Subcutaneous abdominal adipose tissue (tissue), 5 donors: Measurements from ENCODE around the gene SH3PXD2B.
"Not testable (repeated sequence)": the region's sequence is repeated elsewhere in the genome, so short reads cannot be mapped to it uniquely, and the experiment has no call there.

Experiments used
- H3K27ac ChIP-seq: one replicate; pipeline ENCODE4 v1.7.0; 2013; ENCODE audit warnings: low read depth, mild to moderate bottlenecking, inconsistent platforms, low read length, moderate library complexity
- H3K27me3 ChIP-seq, 5 donors: one replicate each; pipeline ENCODE4 v1.7.0; 2013; ENCODE audit warnings: low read length in 5 of 5, inconsistent platforms in 1 of 5; ENCODE audit not compliant: control insufficient read depth in 5 of 5, insufficient read depth in 4 of 5
- H3K36me3 ChIP-seq, 5 donors: one replicate each; pipeline ENCODE4 v1.7.0; 2013; ENCODE audit warnings: low read length in 5 of 5; ENCODE audit not compliant: control insufficient read depth in 5 of 5, insufficient read depth in 5 of 5
- H3K4me1 ChIP-seq, 5 donors: one replicate each; pipeline ENCODE4 v1.7.0; 2013; ENCODE audit warnings: low read length in 5 of 5, mild to moderate bottlenecking in 3 of 5, moderate library complexity in 1 of 5; ENCODE audit not compliant: control insufficient read depth in 5 of 5, insufficient read depth in 5 of 5
- H3K4me3 ChIP-seq, 5 donors: one replicate each; pipeline ENCODE4 v1.7.0; 2013; ENCODE audit warnings: low read length in 5 of 5, low read depth in 1 of 5
- H3K9ac ChIP-seq, 5 donors: one replicate each; pipeline ENCODE4 v1.7.0; 2013; ENCODE audit warnings: low read length in 5 of 5, mild to moderate bottlenecking in 4 of 5, moderate library complexity in 3 of 5
- H3K9me3 ChIP-seq, 5 donors: one replicate each; pipeline ENCODE4 v1.7.0; 2013; ENCODE audit warnings: low read length in 5 of 5; ENCODE audit not compliant: control insufficient read depth in 5 of 5
- donor health status: healthy.
- donor health status: healthy.
- donor health status: healthy.
- donor health status: healthy.
- donor health status: healthy.

Gene SH3PXD2B

GRCh38 chr5:172362755-172363154 lies 91.6 kb downstream of the SH3PXD2B start:
- Histone ChIP-seq H3K9ac (no peak overlapping the region), H3K4me1 (no peaks in the 10 kb centered on the region), H3K4me3 (no peak overlapping the region), H3K27me3 (no peaks in the 10 kb centered on the region), H3K9me3 (peaks cover 0 to 2% (median 0%) of the 10 kb centered on the region in 5 donors), H3K27ac (no peak overlapping the region), H3K36me3 (peaks cover 0 to 36% (median 17%) of the 10 kb centered on the region in 5 donors)

DNA sequence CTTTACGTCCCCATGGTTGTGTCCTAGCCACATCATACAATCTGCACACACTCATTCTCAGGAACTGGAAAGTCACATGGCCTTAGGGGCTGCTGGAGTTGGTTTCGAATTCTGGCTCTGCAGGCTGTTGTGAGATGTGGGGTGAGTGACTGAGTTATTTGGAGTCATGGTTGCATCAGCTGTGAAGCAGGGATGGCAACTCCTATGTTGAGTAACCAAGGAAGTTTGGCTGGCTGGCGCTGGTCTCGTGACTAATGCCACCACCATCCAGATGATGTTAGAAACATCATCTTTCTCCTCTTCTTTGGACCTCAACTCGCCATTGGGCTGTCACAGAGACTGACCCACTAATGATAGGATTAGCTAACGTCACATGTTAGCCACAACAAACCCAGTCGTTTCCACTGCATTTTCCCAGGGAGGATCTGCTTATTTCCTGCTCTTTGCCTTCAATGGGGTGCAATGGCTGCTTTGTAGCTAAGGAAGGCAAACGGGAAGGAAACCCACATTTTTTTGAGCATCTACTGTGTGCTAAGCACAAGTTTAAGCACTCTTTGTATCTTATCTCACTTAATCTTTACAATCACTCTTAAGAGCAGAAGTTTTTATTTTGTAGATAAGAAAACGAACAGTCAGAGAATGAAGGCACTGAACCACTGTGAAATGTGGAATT lies 92.6 kb downstream of the SH3PXD2B start:
- Histone ChIP-seq H3K27ac (no peak overlapping the region), H3K9me3 (no peaks in the 10 kb centered on the region), H3K36me3 (peaks cover 0 to 43% (median 23%) of the 10 kb centered on the region in 5 donors)

GRCh38 chr5:172358345-172358744 lies 96.0 kb downstream of the SH3PXD2B start:
- H3K4me3 ChIP-seq, result no peak overlapping the region
- H3K36me3 ChIP-seq, result peaks cover 0 to 67% (median 34%) of the 10 kb centered on the region in 5 donors
- no peaks in the 10 kb centered on the region for H3K4me1 ChIP-seq
- no peak overlapping the region for H3K9ac ChIP-seq
- H3K27me3 ChIP-seq, result no peaks in the 10 kb centered on the region
- no peak overlapping the region for H3K27ac ChIP-seq
- H3K9me3 ChIP-seq, result no peaks in the 10 kb centered on the region

More for the DNA sequence above, 92.6 kb downstream of the SH3PXD2B start:
- Histone ChIP-seq H3K4me3 (no peak overlapping the region), H3K4me1 (no peaks in the 10 kb centered on the region), H3K9ac (no peak overlapping the region), H3K27me3 (no peaks in the 10 kb centered on the region)

DNA sequence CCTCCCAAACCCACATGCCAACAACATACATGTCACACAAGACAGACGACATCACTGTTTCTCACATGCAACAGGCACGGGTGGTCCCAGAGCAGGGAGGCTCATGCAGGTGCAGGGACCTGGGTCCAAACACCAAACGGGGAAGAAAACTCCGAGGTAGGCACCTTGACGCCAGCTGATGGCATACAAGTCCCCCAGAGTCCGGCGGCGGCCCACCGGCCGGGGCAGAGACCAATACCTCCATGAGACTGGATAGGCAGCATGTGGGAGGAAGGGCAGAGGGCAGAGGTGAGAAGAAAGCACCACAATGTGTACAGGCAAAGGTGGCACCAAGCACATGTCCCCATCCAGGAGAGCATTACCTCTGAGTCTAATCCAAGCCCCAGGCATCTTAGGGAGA lies 97.8 kb downstream of the SH3PXD2B start:
- no peak overlapping the region for H3K27ac ChIP-seq
- no peaks in the 10 kb centered on the region for H3K4me1 ChIP-seq
- H3K27me3 ChIP-seq, result no peaks in the 10 kb centered on the region
- peaks cover 0 to 63% (median 35%) of the 10 kb centered on the region in 5 donors for H3K36me3 ChIP-seq
- H3K4me3 ChIP-seq, result no peak overlapping the region
- H3K9ac ChIP-seq, result no peak overlapping the region
- H3K9me3 ChIP-seq, result no peaks in the 10 kb centered on the region

GRCh38 chr5:172356047-172356446 lies 98.3 kb downstream of the SH3PXD2B start:
- Histone ChIP-seq H3K4me1 (no peaks in the 10 kb centered on the region), H3K4me3 (no peak overlapping the region), H3K27me3 (no peaks in the 10 kb centered on the region), H3K36me3 (peaks cover 0 to 62% (median 35%) of the 10 kb centered on the region in 5 donors), H3K9me3 (no peaks in the 10 kb centered on the region), H3K9ac (no peak overlapping the region), H3K27ac (no peak overlapping the region)

- Histone ChIP-seq H3K4me3 (no peak overlapping the region), H3K27me3 (no peaks in the 10 kb centered on the region), H3K9ac (no peak overlapping the region), H3K27ac (no peak overlapping the region), H3K9me3 (no peaks in the 10 kb centered on the region), H3K36me3 (peaks cover 0 to 73% (median 51%) of the 10 kb centered on the region in 5 donors), H3K4me1 (no peaks in the 10 kb centered on the region)
Observed at GRCh38 chr5:172353846-172354245, 100.5 kb downstream of the SH3PXD2B start.

DNA sequence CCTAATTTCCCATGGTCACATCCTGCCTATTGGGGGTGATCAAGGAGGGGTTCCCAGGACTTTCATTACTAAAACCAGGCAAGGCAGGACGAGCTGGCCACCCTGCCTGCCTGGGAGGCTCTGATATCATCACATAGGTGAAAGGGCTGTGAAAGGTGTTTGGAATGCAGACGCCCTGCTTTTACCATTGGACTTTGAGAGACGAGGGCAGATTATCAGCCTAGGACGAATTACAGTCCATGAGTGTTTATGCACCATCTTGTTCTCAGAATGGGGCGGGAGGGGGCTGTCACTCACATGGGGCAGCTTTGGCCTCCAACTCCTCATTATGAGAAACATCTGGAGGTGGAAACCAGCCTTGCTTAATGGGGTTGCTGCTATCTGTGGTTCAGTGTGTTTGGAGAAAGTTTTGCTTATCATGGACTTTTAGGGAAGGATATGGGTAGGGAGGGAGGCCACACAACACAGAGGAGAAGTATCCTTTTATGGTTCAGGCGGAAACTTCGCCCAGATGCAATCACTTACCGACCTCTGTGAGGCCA lies 101.0 kb downstream of the SH3PXD2B start:
- Histone ChIP-seq H3K9me3 (no peaks in the 10 kb centered on the region), H3K27ac (no peak overlapping the region), H3K4me1 (no peaks in the 10 kb centered on the region), H3K27me3 (no peaks in the 10 kb centered on the region), H3K4me3 (no peak overlapping the region), H3K36me3 (peaks cover 0 to 68% (median 47%) of the 10 kb centered on the region in 5 donors), H3K9ac (no peak overlapping the region)

- not testable (repeated sequence) for H3K4me3 ChIP-seq, H3K9ac ChIP-seq, H3K4me1 ChIP-seq, H3K9me3 ChIP-seq, H3K27ac ChIP-seq, H3K27me3 ChIP-seq
- H3K36me3 ChIP-seq, result peaks cover 0 to 67% (median 48%) of the 10 kb centered on the region in 5 donors
Observed at GRCh38 chr5:172352526-172352925, 101.8 kb downstream of the SH3PXD2B start.

DNA sequence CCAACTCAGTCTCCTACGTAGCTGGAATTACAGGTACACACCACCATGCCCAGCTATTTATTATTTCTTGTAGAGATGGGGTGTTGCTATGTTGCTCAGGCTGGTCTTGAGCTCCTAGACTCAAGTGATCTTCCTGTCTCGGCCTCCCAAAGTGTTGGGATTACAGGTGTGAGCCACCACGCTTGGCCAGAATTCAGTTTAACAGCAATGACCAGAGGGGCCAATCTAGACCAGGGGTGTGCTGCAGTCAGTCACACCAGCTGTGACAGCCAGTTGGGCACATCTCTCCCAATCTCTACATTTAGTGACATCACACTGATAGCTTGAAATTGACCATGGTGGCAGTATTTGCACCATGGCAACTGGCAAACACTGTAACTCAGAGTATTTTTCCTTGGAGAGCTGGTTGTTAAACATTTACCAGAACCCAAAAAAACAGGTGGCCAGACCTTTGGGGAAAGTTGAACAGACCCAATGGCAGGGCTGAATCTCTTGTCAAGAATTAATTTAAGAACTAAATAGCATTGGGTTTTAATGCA lies 103.0 kb downstream of the SH3PXD2B start:
- Histone ChIP-seq H3K9ac (no peak overlapping the region), H3K27me3 (no peaks in the 10 kb centered on the region), H3K4me1 (no peaks in the 10 kb centered on the region), H3K9me3 (no peaks in the 10 kb centered on the region), H3K4me3 (no peak overlapping the region), H3K36me3 (peaks cover 0 to 67% (median 51%) of the 10 kb centered on the region in 5 donors), H3K27ac (no peak overlapping the region)
